Ishikawa (cell line): ENCODE results near the gene FNDC5.

Experiments
- CEBPB ChIP-seq: IDR thresholded peaks from 2 replicates; pipeline ENCODE4 v1.6.1; 2012
- CREB1 ChIP-seq: IDR thresholded peaks from 2 replicates; pipeline ENCODE4 v1.6.1; 2012; ENCODE audit warnings: low read depth
- EGR1 ChIP-seq: IDR thresholded peaks from 2 replicates; pipeline ENCODE4 v1.6.1; 2012
- EP300 ChIP-seq: IDR thresholded peaks from 2 replicates; pipeline ENCODE4 v1.6.1; 2012; ENCODE audit warnings: borderline replicate concordance
- NFIC ChIP-seq: IDR thresholded peaks from 2 replicates; pipeline ENCODE4 v1.6.1; 2012
- RAD21 ChIP-seq: IDR thresholded peaks from 2 replicates; pipeline ENCODE4 v1.6.1; 2012; ENCODE audit warnings: low read depth
- REST ChIP-seq: IDR thresholded peaks from 2 replicates; pipeline ENCODE4 v1.6.1; 2012; ENCODE audit warnings: low read depth, mild to moderate bottlenecking
- TAF1 ChIP-seq: IDR thresholded peaks from 2 replicates; pipeline ENCODE4 v1.6.1; 2012; ENCODE audit warnings: low read depth, mild to moderate bottlenecking
- TCF12 ChIP-seq: IDR thresholded peaks from 2 replicates; pipeline ENCODE4 v1.6.1; 2012; ENCODE audit warnings: low read depth
- TEAD4 ChIP-seq: IDR thresholded peaks from 2 replicates; pipeline ENCODE4 v1.6.1; 2012
- YY1 ChIP-seq: IDR thresholded peaks from 2 replicates; pipeline ENCODE4 v1.6.1; 2012; ENCODE audit warnings: low read depth
- ZBTB7A ChIP-seq: IDR thresholded peaks from 2 replicates; pipeline ENCODE4 v1.6.1; 2012; ENCODE audit warnings: low read depth

- TF ChIP-seq YY1 (no peak), ZBTB7A (no peak), NFIC (no peak), CEBPB (no peak), EGR1 (no peak), REST (no peak), CREB1 (no peak), EP300 (no peak), TCF12 (no peak), RAD21 (no peak), TAF1 (no peak), TEAD4 (no peak)
Measured at GRCh38 chr1:32917521-32917920, 46.8 kb upstream of the FNDC5 start.
